HG03139 (cell line): Measurements from ENCODE around the gene CHST11.
A peak's percentile ranks its signal among the peaks of the same experiment; 100 is the strongest.

Source experiments
- ATAC-seq: cut with Tn5 transposase; IDR thresholded peaks from one replicate; pipeline ENCODE4 v1.9.1; 2021; ENCODE audit not compliant: unreplicated experiment

CHST11 gene

GRCh38 chr12:104456417-104456949, at the start of gene CHST11:
Gene CHST11 (plus strand): TSS chr12:104456948.
- ATAC-seq = peak; percentile 75

GRCh38 chr12:104407438-104407837, 49.3 kb upstream of the CHST11 start:
- ATAC-seq = no peak

- ATAC-seq = no peak
Measured at GRCh38 chr12:104407922-104408321, 48.8 kb upstream of the CHST11 start.

DNA sequence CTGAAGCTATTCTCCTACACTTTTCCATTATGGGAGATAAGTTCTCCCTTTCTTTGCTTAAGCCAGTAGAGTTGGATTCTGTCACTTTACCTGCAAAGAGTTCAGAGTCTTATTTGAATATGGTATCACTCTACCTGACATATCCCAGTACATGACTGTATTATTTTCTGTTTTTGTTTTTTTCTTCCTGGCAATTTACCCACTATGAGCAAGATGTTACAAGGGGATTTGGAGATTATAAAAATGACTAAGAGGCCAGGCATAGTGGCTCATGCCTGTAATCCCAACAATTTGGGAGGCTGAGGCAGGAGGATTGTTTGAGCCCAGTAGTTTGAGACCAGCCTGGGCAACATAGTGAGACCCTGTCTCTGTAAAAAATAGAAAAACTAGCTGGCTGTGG, 46.4 kb upstream of the CHST11 start:
- no peak for ATAC-seq

DNA sequence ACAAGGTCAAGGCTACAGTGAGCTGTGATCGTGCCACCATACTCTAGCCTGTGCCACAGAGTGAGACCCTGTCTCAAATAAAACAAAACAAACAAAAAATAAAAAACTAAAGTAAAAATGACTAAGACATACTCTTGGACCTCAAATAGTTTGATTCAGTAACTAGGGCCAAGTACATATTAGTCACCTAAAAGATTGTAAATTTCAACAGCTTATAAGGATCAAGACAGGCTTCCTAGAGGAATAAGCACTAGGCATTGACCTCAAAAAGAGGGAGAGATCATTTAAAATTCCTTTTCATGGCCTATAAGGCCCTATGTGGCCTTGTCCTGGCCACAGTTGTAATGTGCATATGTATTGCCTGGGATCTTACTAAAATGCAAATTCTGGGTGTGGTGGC, 46.0 kb upstream of the CHST11 start:
- no peak for ATAC-seq

DNA sequence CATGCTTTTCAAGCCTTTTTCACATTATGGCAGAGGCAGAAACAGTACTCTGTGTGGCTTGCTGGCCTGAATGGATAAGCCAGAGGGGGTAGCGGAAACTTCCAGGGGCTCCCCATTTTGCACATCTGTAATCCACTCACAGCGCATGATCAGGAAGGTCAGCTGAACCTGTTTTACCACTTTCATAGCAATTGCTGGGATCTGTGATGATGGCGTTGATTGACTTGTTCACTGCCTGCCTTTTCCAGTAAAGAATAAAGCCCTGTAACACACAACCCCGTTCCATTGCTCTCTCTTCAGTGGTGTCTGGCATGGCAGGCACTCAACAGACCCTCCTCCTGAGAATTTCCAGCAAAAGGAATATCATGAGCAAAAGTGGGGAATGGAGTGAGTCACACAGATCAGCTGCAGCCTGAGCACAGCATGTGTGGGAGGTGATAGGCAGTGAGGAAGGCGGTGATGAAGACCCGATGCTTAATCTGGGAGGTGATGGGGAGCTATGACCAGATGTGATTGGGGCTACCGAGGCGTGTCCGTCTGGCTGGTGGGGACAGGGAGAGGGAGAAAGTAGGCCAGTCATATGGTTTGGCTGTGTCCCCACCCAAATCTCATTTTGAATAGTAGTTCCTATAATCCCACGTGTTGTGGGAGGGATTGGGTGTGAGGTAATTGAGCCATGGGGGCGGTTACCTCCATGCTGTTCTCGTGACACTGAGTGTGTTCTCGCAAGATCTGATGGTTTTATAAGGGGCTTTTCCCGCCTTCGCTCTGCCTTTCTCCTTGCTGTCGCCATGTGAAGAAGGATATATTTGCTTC, 44.7 kb upstream of the CHST11 start:
- no peak for ATAC-seq

DNA sequence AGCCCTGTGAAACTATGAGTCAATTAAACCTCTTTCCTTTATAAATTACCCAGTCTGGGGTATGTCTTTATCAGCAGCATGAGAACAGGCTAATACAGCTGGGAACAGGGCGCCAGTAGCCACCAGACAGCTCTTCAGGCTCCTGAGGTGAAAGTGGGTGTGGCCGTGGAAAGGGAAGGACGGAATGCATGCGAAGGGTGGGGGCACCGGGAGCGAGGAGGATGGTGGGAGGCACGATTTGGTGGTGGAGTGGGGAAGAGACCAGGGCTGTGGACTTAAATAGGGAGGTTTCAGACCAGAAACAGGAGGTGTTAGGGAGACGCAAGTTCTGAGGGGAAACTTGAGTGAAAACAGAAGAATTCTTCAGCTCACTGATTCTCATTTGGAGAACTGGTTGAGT, 44.1 kb upstream of the CHST11 start:
- no peak for ATAC-seq

GRCh38 chr12:104413330-104413729, 43.4 kb upstream of the CHST11 start:
- no peak for ATAC-seq

- ATAC-seq = no peak
Measured at GRCh38 chr12:104414581-104415341, 42.0 kb upstream of the CHST11 start.

DNA sequence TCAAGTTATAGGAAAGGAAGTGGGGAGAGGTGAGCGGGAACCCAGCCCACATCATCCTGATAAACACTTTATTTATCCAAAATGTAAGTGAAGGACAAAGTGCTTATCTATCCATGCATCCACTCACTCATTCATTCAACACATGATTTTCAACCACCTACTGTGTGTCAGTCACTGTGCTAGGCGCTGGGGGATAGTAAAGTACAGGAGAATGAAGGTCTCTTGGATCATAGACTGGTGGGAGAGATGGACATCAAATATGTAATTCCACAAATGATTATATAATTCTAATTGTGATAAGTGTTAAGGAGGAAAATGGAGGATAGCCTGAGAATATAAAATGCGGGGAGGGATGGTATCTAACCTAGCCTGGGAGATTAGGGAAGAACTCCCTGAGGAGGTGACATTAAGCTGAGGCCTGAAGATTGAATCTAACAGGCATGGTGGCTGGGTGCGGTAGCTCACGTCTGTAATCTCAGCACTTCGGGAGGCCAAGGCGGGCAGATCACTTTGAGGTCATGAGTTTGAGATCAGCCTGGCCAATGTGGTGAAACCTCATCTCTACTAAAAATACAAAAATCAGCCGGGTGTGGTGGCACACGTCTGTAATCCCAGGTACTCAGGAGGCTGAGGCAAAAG, 41.3 kb upstream of the CHST11 start:
- ATAC-seq = no peak

DNA sequence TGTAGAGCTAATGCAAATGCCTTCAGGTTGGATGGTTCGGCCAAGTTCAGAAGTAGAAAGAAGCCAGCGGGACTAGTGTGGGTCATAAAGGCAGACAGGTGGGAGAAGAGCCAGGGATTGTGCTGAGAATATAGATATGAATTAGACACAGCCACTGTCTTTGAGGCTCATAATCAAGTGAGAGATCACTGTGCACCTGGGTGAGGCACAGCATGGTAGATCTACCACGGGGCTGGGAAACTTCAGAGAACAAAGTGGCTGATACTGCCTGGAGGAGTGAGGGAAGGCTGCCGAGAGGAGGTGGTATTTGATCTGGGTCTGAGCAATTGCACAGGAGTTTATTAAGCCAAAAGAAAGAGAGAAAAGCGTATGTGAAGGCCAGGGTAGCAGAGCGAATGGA, 40.6 kb upstream of the CHST11 start:
- ATAC-seq = no peak

DNA sequence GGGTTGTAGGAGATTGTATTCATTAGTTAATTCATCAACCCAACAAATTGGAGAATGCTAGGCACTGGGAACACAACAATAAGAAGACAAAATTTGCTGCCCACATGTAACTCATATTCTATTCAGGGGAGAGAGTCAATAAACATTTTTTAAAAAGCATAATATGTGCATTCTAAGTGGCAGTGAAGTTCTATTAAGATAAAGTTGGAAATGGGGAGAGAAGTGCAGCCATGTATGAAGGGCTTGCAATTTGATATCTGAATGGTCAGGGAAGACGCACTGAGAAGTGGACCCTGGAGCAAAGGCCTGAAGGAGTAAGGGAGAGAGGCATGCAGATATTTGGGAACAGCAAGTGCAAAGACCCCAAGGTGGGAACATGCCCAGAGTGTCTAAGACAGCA, 40.2 kb upstream of the CHST11 start:
- ATAC-seq = no peak

DNA sequence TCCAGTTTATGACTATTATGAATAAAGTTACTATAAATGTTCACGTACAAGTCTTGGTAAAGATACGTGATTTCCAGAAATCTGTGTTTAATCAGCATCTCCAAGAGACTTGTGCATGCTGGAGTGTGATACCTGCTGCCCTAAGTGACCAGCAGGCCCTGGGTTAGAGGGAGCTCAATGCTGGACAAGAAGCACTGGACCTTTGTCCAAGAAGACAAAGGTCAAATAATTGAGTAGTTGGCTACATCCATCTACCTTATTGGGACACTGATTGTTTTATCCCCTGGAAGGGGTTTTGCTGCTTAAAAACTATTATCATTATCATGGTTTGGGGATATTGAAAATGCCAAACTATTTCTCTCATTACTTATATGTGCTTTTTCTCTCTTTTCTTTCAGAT, 37.0 kb upstream of the CHST11 start:
- no peak for ATAC-seq

DNA sequence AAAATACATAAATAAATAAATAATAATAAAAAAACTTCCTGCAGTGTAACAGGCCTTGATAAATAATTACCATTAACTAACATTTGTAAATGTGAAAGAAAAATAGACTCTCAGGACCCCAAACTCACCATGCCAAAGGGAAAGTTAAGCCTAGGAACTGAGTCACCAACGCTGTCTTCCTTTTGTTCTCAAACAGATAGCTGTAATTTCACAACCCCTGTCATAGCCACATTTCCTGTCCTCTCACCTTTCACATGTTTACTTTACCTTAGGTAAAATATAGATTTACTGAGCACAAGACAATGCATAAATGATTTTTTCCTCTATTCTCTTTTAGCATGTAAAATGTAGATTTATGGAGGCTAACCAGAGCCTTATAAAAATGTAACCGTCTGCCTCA, 35.9 kb upstream of the CHST11 start:
- no peak for ATAC-seq

GRCh38 chr12:104421343-104421742, 35.4 kb upstream of the CHST11 start:
- ATAC-seq = no peak

- no peak for ATAC-seq
Measured at GRCh38 chr12:104422441-104422840, 34.3 kb upstream of the CHST11 start.

- no peak for ATAC-seq
Measured at GRCh38 chr12:104423273-104423672, 33.5 kb upstream of the CHST11 start.

GRCh38 chr12:104423809-104424208, 32.9 kb upstream of the CHST11 start:
- no peak for ATAC-seq

DNA sequence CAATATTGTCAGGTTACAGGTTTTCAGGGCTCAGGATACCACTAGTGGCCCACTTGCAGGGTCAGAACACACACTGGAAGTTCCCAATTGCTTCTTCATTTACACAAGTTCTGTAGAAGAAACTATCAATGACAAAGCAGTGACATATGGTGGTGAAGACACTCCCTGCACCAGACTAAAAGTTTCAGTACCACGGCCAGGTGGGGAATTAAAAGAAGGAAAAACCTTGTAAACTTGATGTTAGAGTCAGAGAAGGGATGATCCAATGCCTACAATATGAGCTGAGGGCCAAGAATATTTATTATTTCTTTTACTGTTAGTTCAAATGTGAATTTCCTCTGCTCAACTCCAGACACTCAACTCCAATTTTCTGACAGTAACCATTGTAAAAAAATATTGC, 31.8 kb upstream of the CHST11 start:
- ATAC-seq = no peak

DNA sequence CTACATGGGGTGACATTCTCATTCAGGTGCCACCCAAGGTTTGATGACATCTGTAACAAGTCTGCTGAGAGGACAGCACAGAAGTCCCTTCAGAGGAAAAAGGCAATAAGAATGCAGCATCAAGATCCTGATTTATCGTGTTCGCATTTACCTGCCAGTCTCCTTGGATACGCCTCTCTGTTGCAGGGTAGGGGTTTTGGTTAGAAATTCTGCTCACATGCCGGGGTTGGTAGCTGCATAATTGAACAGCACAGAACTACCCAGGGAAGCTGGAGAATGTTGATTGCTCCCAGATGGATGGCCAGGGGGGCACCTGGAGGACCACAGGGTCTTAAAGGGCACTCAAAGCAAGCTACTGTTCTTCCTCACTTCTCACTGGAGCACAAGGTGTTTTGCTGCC, 31.1 kb upstream of the CHST11 start:
- no peak for ATAC-seq

GRCh38 chr12:104426926-104427546, 29.7 kb upstream of the CHST11 start:
- ATAC-seq = no peak
